Pancreas (tissue), 10 donors: Measurements from ENCODE around the gene BRIP1. TPM values are rescaled to one million over a fixed set of nuclear protein-coding genes. Genes with fewer than 3 reads are reported as not detected.

Experiments used
- ATAC-seq, 4 donors: fragments of 200-7000 bp; cut with Tn5 transposase; one replicate each; pipeline versions ENCODE4 v1.8.0 to v1.9.1; 2020; ENCODE audit warnings: mild to moderate bottlenecking in 4 of 4, moderate library complexity in 4 of 4
- DNase-seq, 6 donors: peaks; one replicate each; pipeline ENCODE4 v3.0.0-alpha.2; 2020
- FAIRE-seq: peaks from 2 replicates; lab custom pipeline; 2012; peaks lifted over from hg19 to GRCh38; lab: Jason Lieb, UNC
- H3K27ac ChIP-seq, 4 donors: fragments of 200-600 bp; sonication (generic); 1 replicate in 3 of 4; 2 replicates in 1 of 4; pipeline versions ENCODE4 v1.5.0 to v1.8.0; 2020
- H3K27me3 ChIP-seq, 4 donors: fragments of 200-600 bp; one replicate each; pipeline ENCODE4 v1.8.0; 2021
- H3K36me3 ChIP-seq, 3 donors: fragments of 200-600 bp; sonication (generic) in 1 of 3; one replicate each; pipeline versions ENCODE4 v1.5.0 to v1.8.0; 2020 to 2021
- H3K4me1 ChIP-seq, 3 donors: fragments of 200-600 bp; one replicate each; pipeline ENCODE4 v1.8.0; 2021
- H3K4me3 ChIP-seq, 4 donors: fragments of 200-600 bp; sonication (generic) in 2 of 4; one replicate each; pipeline versions ENCODE4 v1.5.0 to v1.8.0; 2020 to 2021
- H3K9me3 ChIP-seq, 4 donors: fragments of 200-600 bp; one replicate each; pipeline ENCODE4 v1.8.0; 2021
- CTCF ChIP-seq, 4 donors: fragments of 200-600 bp; sonication (generic) in 3 of 4; IDR thresholded peaks; one replicate each; pipeline versions ENCODE4 v1.5.0 to v1.8.0; 2021; ENCODE audit warnings: antibody characterized with exemption in 4 of 4
- WGBS, 2 donors: extraction: QIAGEN DNeasy Blood & Tissue Kit; methylation state at CpG; one replicate each; pipeline ENCODE4 v1.1.7; 2013; 5-methylcytosine and 5-hydroxymethylcytosine counted together
- intact Hi-C, 3 donors: fragments of 100-400 bp; cut with DNase I; formaldehyde crosslinking; loops; one replicate each; pipeline versions ENCODE4 v1.11.1 to v1.14.2; 2022
- polyA plus RNA-seq, 2 donors: library from polyadenylated mRNA; stranded (reverse); fragments of 200-250 nt; gene quantifications; one replicate each; pipeline ENCODE4 v1.2.3, GENCODE V29; 2013
- total RNA-seq, 6 donors: library from RNA; stranded (reverse); fragmentation: NEBNext Ultra II Directional in 4 of 6; extraction: Animal tissue kit (Norgen Biotek cat#: 25700) in 4 of 6; gene quantifications; one replicate each; pipeline versions ENCODE4 v1.2.1 to v1.2.4, GENCODE V29; 2021 to 2023
- donor health status: healthy with polysubstance abuse.
- donor health status: DM: no; HTN: no; CAD: no; lungs with moderate emphysema.
- donor health status: DM: no; HTN: no; CAD: no.
- donor health status: control.
- donor health status: control.
- donor health status: Bipolar disorder and iron deficiency.
- donor health status: DM: yes; HTN: yes; CAD: no.
- donor health status: DM: no; HTN: no; CAD: no.
- donor health status: DM: no; HTN: no; CAD: no.
- donor health status: DM: yes; HTN: yes; CAD: no.

BRIP1 gene
- total and polyA plus RNA-seq, 8 donors, result 0.09 to 0.59 (median 0.29) TPM

GRCh38 chr17:61875804-61876203 lies 12.5 kb upstream of the BRIP1 start:
- H3K27ac ChIP-seq, result no peak overlapping the region
- H3K27me3 ChIP-seq, result no peaks in the 10 kb centered on the region
- no peak for TF ChIP-seq CTCF (IDR thresholded peaks at IDR 0.05)
- ATAC-seq (no peak), DNase-seq (no peak), FAIRE-seq (no peak)
- H3K36me3 ChIP-seq, result no peaks in the 10 kb centered on the region
- intact Hi-C loops, result loop anchor here in 1 of 3 donors (10.0 kb wide), 1 partner anchor 59 kb away; no protein-coding TSS in a partner anchor
- H3K9me3 ChIP-seq, result no peaks in the 10 kb centered on the region
- no peaks in the 10 kb centered on the region for H3K4me1 ChIP-seq
- no peak overlapping the region for H3K4me3 ChIP-seq
- WGBS, 2 donors, result 73 to 80% methylated on average over 3 of the region's 3 CpGs

GRCh38 chr17:61875285-61875684 lies 12.0 kb upstream of the BRIP1 start:
- WGBS, 2 donors, result 82 to 93% methylated on average over 1 of the region's 1 CpG
- DNase-seq, result no peak
- intact Hi-C loops, result loop anchor here in 1 of 3 donors (10.0 kb wide), 1 partner anchor 60 kb away; no protein-coding TSS in a partner anchor
- Histone ChIP-seq H3K36me3 (no peaks in the 10 kb centered on the region), H3K4me1 (no peaks in the 10 kb centered on the region), H3K9me3 (no peaks in the 10 kb centered on the region), H3K4me3 (no peak overlapping the region), H3K27ac (no peak overlapping the region), H3K27me3 (no peaks in the 10 kb centered on the region)
- no peak for FAIRE-seq
- ATAC-seq, result no peak
- no peak for TF ChIP-seq CTCF (IDR thresholded peaks at IDR 0.05)

- H3K27me3 ChIP-seq, result no peaks in the 10 kb centered on the region
- ATAC-seq, result no peak
- no peak for DNase-seq
- H3K36me3 ChIP-seq, result no peaks in the 10 kb centered on the region
- H3K27ac ChIP-seq, result no peak overlapping the region
- WGBS, 2 donors, result 88 to 93% methylated on average over 2 of the region's 2 CpGs
- intact Hi-C loops, result loop anchor here in 1 of 3 donors (10.0 kb wide), 1 partner anchor 61 kb away; no protein-coding TSS in a partner anchor
- no peaks in the 10 kb centered on the region for H3K9me3 ChIP-seq
- no peak for FAIRE-seq
- H3K4me3 ChIP-seq, result no peak overlapping the region
- no peaks in the 10 kb centered on the region for H3K4me1 ChIP-seq
- TF ChIP-seq CTCF (IDR thresholded peaks at IDR 0.05), result no peak
Measured at GRCh38 chr17:61874075-61874474, 10.7 kb upstream of the BRIP1 start.

GRCh38 chr17:61872099-61872498 lies 8.8 kb upstream of the BRIP1 start:
- H3K4me3 ChIP-seq, result no peak overlapping the region
- peaks cover 0 to 8% (median 0%) of the 10 kb centered on the region in 3 donors for H3K36me3 ChIP-seq
- FAIRE-seq, result no peak
- WGBS, 2 donors, result 98 to 99% methylated on average over 3 of the region's 3 CpGs
- no peaks in the 10 kb centered on the region for H3K27me3 ChIP-seq
- TF ChIP-seq CTCF (IDR thresholded peaks at IDR 0.05), result no peak
- no peak overlapping the region for H3K27ac ChIP-seq
- DNase-seq, result no peak
- H3K4me1 ChIP-seq, result no peaks in the 10 kb centered on the region
- no peak for ATAC-seq
- intact Hi-C loops, result loop anchor here in 1 of 3 donors (10.0 kb wide), 1 partner anchor 63 kb away; no protein-coding TSS in a partner anchor
- H3K9me3 ChIP-seq, result no peaks in the 10 kb centered on the region

- intact Hi-C loops, result no loop called here
- whole genome bisulfite sequencing, 2 donors, result 79 to 95% methylated on average over 3 of the region's 3 CpGs
Measured at GRCh38 chr17:61869138-61869537, 5.8 kb upstream of the BRIP1 start.

More at GRCh38 chr17:61869138-61869537, 5.8 kb upstream of the BRIP1 start:
- Histone ChIP-seq H3K9me3 (no peaks in the 10 kb centered on the region), H3K27ac (no peak overlapping the region), H3K4me1 (peaks cover 0 to 4% (median 3%) of the 10 kb centered on the region in 3 donors), H3K36me3 (peaks cover 0 to 8% (median 0%) of the 10 kb centered on the region in 3 donors), H3K27me3 (no peaks in the 10 kb centered on the region), H3K4me3 (no peak overlapping the region)
- no peak for TF ChIP-seq CTCF (IDR thresholded peaks at IDR 0.05)
- ATAC-seq, result no peak
- no peak for DNase-seq
- FAIRE-seq, result no peak
